SK-N-SH (cell line): ENCODE results near the gene UVRAG.
A peak's percentile ranks its signal among the peaks of the same experiment; 100 is the strongest.

Experiments used
- EP300 ChIP-seq, 2 experiments: IDR thresholded peaks; 2 replicates each; pipeline versions ENCODE4 v1.4.0 to v1.6.1; 2012; ENCODE audit warnings: borderline replicate concordance in 1 of 2, low read depth in 1 of 2, low read length in 1 of 2
- EZH2phosphoT487 ChIP-seq: fragments of 200-600 bp; sonication (generic); IDR thresholded peaks from 2 replicates; pipeline ENCODE4 v1.6.1; 2017; ENCODE audit warnings: low read depth, mixed run types, mild to moderate bottlenecking, antibody characterized with exemption, moderate library complexity, borderline replicate concordance
- GABPA ChIP-seq: IDR thresholded peaks from 2 replicates; pipeline ENCODE4 v1.4.0; 2012; ENCODE audit warnings: low read depth, mild to moderate bottlenecking
- RXRA ChIP-seq: IDR thresholded peaks from 2 replicates; pipeline ENCODE4 v1.4.0; 2012; ENCODE audit warnings: low read depth, mild to moderate bottlenecking, borderline replicate concordance
- SMC3 ChIP-seq: IDR thresholded peaks from 2 replicates; pipeline ENCODE4 v1.6.1; 2012; ENCODE audit warnings: low read depth, low read length, improper control_type of control experiment
- TAF1 ChIP-seq: IDR thresholded peaks from 2 replicates; pipeline ENCODE4 v1.6.1; 2012; ENCODE audit warnings: low read depth, mild to moderate bottlenecking, low read length, moderate library complexity, borderline replicate concordance
- YY1 ChIP-seq: IDR thresholded peaks from 2 replicates; pipeline ENCODE4 v1.4.0; 2012; ENCODE audit warnings: low read depth, mild to moderate bottlenecking
- TF ChIP-seq, protein P1 (sequence below): fragments of 200-600 bp; sonication (generic); IDR thresholded peaks from 2 replicates; pipeline ENCODE4 v1.6.1; 2017; ENCODE audit warnings: antibody characterized with exemption, mild to moderate bottlenecking, moderate library complexity
- TF ChIP-seq, protein P2 (sequence below): IDR thresholded peaks from 2 replicates; pipeline ENCODE4 v1.6.1; 2012; ENCODE audit warnings: mild to moderate bottlenecking, low read depth, low read length, moderate library complexity

DNA sequence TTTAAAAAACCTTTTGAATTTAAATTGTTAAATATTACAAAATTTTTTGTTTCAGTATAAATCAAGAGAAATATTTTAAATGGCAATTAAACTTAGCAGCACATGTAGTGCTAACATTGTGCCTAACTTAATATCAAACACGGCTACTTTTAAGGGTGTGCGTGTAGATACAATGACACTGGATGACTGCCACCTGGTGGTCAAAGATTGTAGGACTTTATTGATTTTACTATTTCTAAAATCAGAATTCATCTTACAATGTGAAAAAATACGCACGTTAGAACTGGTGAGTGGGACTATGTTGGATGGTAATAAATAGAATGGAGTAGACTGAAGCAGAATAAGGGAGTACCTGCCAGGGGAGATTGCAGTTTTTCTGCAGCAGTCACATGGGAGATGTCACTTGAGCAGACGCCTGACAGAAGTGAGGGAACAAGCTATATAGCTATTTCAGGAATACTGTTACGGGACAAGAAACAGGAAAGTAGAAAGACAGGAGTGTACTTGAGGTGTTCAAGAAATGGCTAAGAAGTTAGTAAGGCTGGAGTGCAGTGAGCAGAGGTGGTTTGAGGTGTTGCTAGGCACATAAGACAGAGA is 52.9 kb downstream of the UVRAG start:
- TF ChIP-seq, protein P1, sequence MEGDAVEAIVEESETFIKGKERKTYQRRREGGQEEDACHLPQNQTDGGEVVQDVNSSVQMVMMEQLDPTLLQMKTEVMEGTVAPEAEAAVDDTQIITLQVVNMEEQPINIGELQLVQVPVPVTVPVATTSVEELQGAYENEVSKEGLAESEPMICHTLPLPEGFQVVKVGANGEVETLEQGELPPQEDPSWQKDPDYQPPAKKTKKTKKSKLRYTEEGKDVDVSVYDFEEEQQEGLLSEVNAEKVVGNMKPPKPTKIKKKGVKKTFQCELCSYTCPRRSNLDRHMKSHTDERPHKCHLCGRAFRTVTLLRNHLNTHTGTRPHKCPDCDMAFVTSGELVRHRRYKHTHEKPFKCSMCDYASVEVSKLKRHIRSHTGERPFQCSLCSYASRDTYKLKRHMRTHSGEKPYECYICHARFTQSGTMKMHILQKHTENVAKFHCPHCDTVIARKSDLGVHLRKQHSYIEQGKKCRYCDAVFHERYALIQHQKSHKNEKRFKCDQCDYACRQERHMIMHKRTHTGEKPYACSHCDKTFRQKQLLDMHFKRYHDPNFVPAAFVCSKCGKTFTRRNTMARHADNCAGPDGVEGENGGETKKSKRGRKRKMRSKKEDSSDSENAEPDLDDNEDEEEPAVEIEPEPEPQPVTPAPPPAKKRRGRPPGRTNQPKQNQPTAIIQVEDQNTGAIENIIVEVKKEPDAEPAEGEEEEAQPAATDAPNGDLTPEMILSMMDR = peak; percentile 83
- TF ChIP-seq EP300 (IDR thresholded peaks at IDR 0.05; ENCODE audit: borderline replicate concordance in 1 of 2, low read depth in 1 of 2, low read length in 1 of 2) = no peak
- no peak for TF ChIP-seq RXRA
- TF ChIP-seq GABPA = no peak
- TF ChIP-seq TAF1 = no peak
- no peak for TF ChIP-seq YY1
- no peak for TF ChIP-seq EZH2phosphoT487
- TF ChIP-seq, protein P2, sequence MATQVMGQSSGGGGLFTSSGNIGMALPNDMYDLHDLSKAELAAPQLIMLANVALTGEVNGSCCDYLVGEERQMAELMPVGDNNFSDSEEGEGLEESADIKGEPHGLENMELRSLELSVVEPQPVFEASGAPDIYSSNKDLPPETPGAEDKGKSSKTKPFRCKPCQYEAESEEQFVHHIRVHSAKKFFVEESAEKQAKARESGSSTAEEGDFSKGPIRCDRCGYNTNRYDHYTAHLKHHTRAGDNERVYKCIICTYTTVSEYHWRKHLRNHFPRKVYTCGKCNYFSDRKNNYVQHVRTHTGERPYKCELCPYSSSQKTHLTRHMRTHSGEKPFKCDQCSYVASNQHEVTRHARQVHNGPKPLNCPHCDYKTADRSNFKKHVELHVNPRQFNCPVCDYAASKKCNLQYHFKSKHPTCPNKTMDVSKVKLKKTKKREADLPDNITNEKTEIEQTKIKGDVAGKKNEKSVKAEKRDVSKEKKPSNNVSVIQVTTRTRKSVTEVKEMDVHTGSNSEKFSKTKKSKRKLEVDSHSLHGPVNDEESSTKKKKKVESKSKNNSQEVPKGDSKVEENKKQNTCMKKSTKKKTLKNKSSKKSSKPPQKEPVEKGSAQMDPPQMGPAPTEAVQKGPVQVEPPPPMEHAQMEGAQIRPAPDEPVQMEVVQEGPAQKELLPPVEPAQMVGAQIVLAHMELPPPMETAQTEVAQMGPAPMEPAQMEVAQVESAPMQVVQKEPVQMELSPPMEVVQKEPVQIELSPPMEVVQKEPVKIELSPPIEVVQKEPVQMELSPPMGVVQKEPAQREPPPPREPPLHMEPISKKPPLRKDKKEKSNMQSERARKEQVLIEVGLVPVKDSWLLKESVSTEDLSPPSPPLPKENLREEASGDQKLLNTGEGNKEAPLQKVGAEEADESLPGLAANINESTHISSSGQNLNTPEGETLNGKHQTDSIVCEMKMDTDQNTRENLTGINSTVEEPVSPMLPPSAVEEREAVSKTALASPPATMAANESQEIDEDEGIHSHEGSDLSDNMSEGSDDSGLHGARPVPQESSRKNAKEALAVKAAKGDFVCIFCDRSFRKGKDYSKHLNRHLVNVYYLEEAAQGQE = no peak
- TF ChIP-seq SMC3 = peak; percentile 69
